SJSA1 (cell line): Measurements from ENCODE around the gene ZNF778. TPM values are rescaled to one million over a fixed set of nuclear protein-coding genes. Genes with fewer than 3 reads are reported as not detected.
"Not testable (repeated sequence)": the region's sequence is repeated elsewhere in the genome, so short reads cannot be mapped to it uniquely, and the experiment has no call there.

Source experiments
- DNase-seq, 2 experiments: peaks; one replicate each; pipeline ENCODE4 v3.0.0-alpha.2; 2015 to 2020; ENCODE audit warnings: low spot score in 2 of 2, low read depth in 1 of 2
- H3K27ac ChIP-seq: fragments of 250-450 bp; sonication (Bioruptor Pico); 2 replicates; pipeline ENCODE4 v1.5.1; 2020; ENCODE audit warnings: mild to moderate bottlenecking, moderate library complexity
- H3K27me3 ChIP-seq: fragments of 250-450 bp; sonication (Bioruptor Pico); replicated peaks from 2 replicates; pipeline ENCODE4 v1.5.1; 2020; ENCODE audit warnings: mild to moderate bottlenecking, moderate library complexity
- H3K36me3 ChIP-seq: fragments of 250-450 bp; sonication (Bioruptor Pico); 2 replicates; pipeline ENCODE4 v1.5.1; 2020; ENCODE audit warnings: mild to moderate bottlenecking
- H3K4me1 ChIP-seq: fragments of 250-450 bp; sonication (Bioruptor Pico); replicated peaks from 2 replicates; pipeline ENCODE4 v1.6.1; 2021; ENCODE audit warnings: mild to moderate bottlenecking
- H3K4me3 ChIP-seq: fragments of 250-450 bp; sonication (Bioruptor Pico); 2 replicates; pipeline ENCODE4 v1.5.1; 2020; ENCODE audit warnings: mild to moderate bottlenecking
- H3K9me3 ChIP-seq: fragments of 250-450 bp; sonication (Bioruptor Pico); replicated peaks from 2 replicates; pipeline ENCODE4 v1.5.1; 2020; ENCODE audit warnings: mild to moderate bottlenecking
- total RNA-seq: library from RNA; depleted of rRNA; stranded (reverse); fragments of >200 nt; shearing (Covaris generic); gene quantifications from 2 replicates; pipeline ENCODE4 v1.2.3, GENCODE V29; 2014

The ZNF778 gene
- total RNA-seq, 1 experiment from 2014 or later: 13.1 TPM

DNA sequence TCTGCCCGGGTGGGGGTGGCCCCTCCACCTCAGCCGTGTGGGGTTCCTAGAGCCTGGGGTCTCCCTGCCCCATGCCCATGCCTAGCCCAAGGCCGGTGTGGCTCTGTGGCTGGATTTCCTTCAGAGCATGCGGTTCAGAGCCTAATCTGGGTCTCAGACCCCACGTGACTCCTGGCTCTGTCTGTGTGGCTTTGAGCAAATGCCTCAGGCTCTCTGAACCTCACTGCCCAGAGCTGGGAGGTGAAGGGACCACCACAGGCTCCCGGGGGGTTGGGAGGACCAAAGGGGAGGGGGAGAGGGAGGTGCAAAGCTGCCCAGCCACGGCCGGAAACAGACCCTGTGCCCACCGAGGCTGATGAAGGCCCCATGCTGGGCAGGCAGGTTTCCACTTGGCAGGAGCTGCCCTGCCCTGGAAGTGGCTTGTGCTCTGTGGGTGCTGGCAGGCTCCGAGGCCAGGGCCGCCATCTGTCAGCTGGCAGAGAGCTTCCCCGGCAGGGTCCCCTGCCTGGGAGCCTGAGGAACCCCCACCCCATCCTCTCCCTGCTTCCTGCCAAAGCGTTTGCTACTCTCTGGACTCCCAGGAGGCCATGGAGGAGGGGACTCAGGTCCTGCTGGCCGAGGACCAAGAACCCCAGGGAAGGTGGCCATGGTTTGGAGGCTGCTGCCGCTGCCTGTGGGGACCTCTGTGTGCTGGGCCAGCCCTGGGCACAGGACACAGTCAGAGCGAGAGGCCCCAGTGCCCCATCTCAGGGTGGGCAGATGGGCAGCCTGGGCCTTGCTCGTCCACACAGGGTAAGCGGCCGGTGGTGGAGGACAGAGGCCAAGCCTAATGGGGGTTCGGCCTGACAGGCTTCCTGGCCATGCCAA lies 42.0 kb upstream of the ZNF778 start:
- Histone ChIP-seq H3K27me3 (peaks cover 35% of the 10 kb centered on the region), H3K27ac (no peak overlapping the region)

DNA sequence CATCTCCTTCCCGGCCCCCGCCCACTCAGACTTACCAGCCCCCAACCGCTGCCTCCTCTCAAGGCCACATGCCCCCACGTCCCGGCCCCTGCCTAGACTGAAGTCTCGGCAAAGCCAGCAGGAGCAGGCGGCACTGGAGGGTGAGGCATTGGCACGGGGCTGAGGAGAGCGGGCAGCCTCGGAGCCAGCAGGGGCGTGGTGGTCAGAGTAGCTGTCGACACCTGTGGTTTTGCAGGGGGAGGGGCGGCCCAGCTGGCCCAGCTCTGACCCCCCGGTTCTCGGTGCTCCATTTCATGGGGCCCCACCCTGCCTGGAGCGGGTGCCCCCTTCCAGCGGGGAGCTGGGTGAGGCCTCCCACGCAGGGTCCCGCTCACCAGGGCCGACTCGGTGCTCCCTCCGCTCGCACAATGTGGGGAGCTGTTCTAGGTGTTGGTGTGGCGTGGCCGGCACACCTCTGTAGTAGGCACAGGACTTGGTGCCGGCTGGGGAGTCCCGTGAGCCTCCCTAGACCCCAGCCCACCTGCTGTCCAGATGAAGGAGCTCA lies 41.3 kb upstream of the ZNF778 start:
- no peaks in the 10 kb centered on the region for H3K4me1 ChIP-seq
- no peak overlapping the region for H3K27ac ChIP-seq
- H3K4me3 ChIP-seq: no peak overlapping the region
- DNase-seq: no peak
- H3K27me3 ChIP-seq: peaks cover 29% of the 10 kb centered on the region
- H3K36me3 ChIP-seq: no peaks in the 10 kb centered on the region
- H3K9me3 ChIP-seq: no peaks in the 10 kb centered on the region

More for the DNA sequence above, 42.0 kb upstream of the ZNF778 start:
- no peaks in the 10 kb centered on the region for H3K9me3 ChIP-seq
- no peak for DNase-seq
- H3K4me3 ChIP-seq: no peak overlapping the region
- H3K36me3 ChIP-seq: no peaks in the 10 kb centered on the region
- H3K4me1 ChIP-seq: no peaks in the 10 kb centered on the region

DNA sequence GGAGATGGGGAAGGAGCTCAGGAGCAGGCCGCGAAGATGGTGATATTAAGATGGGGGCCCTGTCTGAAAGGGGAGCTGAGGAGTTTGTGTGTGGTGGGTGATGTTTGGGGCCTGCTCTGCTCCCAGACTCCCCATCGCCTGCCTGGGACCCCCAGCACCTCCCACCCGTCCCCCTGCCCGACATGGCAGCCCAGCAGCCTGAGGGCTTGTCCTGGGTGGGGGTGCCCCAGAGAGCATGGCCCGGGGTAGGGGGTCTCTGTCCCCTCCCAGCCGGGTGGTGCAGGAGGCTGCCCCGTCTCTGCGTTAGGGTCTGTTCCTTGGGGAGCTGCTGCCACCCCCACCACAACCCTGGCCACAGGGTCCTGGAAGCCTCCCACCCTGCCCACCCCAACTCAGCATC lies 40.8 kb upstream of the ZNF778 start:
- no peak for DNase-seq
- Histone ChIP-seq H3K4me1 (no peaks in the 10 kb centered on the region), H3K36me3 (no peaks in the 10 kb centered on the region), H3K27ac (no peak overlapping the region), H3K27me3 (peaks cover 28% of the 10 kb centered on the region), H3K9me3 (no peaks in the 10 kb centered on the region), H3K4me3 (no peak overlapping the region)

DNA sequence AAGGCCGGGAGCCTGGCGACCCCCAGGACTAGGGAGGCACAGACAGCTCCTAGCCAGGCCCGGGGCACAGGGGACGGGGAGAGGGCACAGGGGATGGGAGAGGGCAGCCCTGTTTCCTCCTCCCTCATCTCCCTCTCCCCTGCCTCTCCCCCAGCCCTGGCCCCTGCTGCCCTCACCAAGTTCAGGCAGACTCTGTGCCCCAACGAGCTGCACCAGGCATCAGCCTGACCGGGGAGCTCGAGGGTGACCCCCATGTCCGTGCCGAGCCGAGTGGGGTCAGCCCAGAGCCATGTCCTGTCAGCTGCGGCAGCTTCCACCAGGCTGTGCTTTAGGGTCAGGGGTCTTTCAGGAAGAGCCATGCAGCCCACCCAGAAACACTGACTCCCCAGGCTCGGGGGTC lies 40.0 kb upstream of the ZNF778 start:
- no peaks in the 10 kb centered on the region for H3K9me3 ChIP-seq
- DNase-seq: no peak
- H3K4me1 ChIP-seq: no peaks in the 10 kb centered on the region
- H3K27me3 ChIP-seq: peaks cover 20% of the 10 kb centered on the region
- H3K4me3 ChIP-seq: no peak overlapping the region
- no peaks in the 10 kb centered on the region for H3K36me3 ChIP-seq
- H3K27ac ChIP-seq: no peak overlapping the region

DNA sequence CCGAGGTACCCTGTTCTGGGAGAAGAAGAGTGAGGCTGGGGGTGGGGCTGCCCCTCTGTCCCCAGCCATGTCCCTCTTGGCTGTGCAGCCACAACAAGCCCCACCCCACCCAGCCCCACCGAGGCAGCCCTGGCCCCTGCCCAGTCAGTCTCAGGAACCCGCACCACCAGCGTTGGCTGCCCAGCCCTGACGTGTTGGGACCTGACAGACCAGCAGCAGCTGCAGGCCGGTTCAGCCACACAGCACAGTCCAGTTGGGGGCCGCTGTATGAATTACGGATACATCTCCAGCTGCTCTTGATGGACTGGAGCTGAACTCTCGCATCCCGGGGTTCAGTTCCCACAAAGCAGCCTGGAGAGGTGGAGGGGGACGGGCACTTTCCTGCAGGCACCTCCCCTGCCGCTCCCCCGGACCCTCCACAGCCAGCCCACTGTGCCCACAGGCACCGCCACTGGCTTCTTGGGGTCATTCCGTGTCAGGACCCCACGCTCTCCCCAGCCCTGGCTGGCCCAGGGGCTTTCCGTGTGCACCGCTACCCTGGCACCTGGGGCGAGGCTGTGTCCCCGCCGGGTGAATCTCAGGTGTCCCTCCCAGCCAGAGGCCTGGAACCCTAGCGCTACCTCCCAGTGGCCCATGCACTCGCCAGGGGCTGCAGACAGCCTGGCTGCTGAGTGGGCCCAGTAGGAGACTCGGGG lies 38.9 kb upstream of the ZNF778 start:
- DNase-seq: no peak
- Histone ChIP-seq H3K4me1 (no peaks in the 10 kb centered on the region), H3K27ac (no peak overlapping the region), H3K9me3 (no peaks in the 10 kb centered on the region), H3K4me3 (no peak overlapping the region), H3K27me3 (peaks cover 15% of the 10 kb centered on the region), H3K36me3 (no peaks in the 10 kb centered on the region)

DNA sequence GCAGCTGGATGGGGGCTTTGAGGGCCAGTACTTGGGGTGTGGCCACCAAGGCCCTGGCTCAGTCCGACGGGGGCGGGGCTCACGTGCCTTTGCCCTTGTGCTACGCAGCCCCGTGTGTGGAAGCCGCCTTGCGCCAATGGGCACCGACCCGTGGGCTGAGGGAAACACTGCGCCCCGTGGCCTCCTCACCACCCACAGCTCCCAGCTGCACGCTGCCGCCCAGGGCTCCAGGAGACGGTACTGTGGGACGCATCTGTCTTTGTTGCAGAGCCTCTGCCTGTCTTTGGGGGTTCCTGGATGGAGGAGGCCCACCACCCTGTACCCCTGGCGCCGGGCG lies 38.4 kb upstream of the ZNF778 start:
- Histone ChIP-seq H3K36me3 (no peaks in the 10 kb centered on the region), H3K4me1 (no peaks in the 10 kb centered on the region), H3K9me3 (no peaks in the 10 kb centered on the region), H3K27ac (no peak overlapping the region), H3K4me3 (no peak overlapping the region), H3K27me3 (peaks cover 12% of the 10 kb centered on the region)
- no peak for DNase-seq

DNA sequence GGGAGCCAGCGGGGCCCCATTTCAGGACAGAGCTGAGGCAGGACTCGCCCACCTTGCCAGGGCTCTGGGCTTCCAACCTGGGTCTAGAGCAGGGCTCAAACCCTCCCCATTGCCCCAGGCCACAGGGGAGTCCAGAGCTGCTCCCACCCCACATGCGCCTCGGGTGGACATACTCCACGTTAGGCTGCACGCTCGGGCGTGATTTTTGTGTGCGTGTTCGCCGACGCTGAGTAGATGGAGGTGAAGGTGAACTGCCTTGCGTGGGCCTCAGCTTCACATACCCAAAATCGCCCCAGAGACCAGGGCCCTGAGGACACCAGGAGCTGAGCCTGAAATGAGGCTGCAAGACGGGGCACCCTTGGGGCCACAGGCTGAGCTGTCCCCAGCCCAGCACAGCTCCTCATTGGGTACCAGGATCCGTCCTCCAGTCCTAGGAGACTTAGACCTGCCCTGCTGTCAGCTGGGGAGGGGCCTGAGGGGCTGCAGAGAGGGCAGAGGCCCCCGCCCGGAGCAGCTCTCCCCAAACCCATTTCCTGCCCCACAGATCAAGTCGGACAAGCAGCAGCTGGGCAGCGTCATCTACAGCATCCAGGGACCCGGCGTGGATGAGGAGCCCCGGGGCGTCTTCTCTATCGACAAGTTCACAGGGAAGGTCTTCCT lies 37.7 kb upstream of the ZNF778 start:
- no peak for DNase-seq
- Histone ChIP-seq H3K9me3 (no peaks in the 10 kb centered on the region), H3K27me3 (peaks cover 9% of the 10 kb centered on the region), H3K27ac (no peak overlapping the region), H3K36me3 (no peaks in the 10 kb centered on the region), H3K4me1 (no peaks in the 10 kb centered on the region), H3K4me3 (no peak overlapping the region)

DNA sequence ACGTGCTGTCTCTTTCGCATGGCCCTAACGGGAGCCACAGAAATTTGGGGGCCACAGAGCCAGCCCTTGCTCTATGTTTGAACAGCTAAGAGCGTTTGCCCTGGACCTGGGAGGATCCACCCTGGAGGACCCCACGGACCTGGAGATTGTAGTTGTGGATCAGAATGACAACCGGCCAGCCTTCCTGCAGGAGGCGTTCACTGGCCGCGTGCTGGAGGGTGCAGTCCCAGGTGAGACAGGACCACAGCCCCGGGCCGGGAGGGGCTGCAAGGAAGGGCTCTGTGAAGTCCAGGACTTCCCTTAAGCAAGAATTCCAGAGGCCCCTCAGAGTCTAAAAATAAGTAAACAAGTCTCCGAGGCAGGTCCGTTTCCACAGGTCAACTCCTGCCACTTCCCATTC lies 34.0 kb upstream of the ZNF778 start:
- no peak for DNase-seq
- Histone ChIP-seq H3K4me1 (no peaks in the 10 kb centered on the region), H3K36me3 (no peaks in the 10 kb centered on the region), H3K4me3 (no peak overlapping the region), H3K27me3 (no peaks in the 10 kb centered on the region), H3K27ac (no peak overlapping the region), H3K9me3 (no peaks in the 10 kb centered on the region)

DNA sequence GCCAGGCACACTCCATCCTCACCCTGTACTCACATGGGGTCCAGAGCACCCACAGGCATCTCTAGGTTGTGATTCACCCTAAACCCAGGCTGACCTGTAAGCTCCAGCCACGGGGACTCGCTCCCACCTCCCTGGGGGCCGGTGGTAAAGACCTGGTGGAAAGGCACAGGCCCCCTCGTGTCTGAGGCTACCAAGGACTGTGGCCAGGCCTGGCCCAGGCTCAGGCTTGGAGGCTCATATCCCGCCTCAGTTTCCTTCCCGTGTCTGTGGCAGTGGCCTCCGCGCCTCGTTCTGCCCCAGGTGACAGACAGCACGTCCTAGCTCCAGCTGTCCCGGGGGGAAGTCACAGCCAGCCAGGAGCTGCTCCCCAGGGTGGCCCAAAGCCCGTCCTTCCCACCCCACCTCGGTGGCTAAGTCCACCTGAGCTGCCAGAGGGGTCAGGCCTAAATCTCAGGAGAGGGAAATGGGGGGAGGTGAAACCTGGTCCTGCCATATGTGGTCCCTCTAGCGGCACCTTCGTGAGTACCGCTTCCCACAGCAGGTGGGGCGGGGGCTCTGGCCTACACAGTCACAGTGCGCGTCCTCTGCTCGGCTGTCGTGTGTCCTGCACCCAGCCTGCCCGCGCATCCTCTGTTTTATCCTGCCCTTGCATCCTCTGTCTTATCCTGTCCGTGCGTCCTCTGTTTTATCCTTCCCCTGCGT lies 33.4 kb upstream of the ZNF778 start:
- Histone ChIP-seq H3K9me3 (no peaks in the 10 kb centered on the region), H3K27me3 (no peaks in the 10 kb centered on the region), H3K27ac (no peak overlapping the region), H3K36me3 (no peaks in the 10 kb centered on the region), H3K4me3 (no peak overlapping the region), H3K4me1 (no peaks in the 10 kb centered on the region)
- DNase-seq: no peak

DNA sequence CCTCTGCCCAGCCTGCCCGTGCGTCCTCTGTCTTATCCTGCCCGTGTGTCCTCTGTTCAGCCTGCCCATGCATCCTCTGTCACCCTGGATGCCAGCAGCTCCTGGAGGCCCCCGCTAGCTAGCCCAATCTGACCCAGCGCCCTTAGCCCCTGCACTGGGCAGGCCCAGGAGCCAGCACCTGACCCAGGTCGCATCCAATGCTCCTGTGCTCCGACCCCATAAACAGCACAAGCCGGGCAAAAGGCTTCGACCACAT lies 32.9 kb upstream of the ZNF778 start:
- no peaks in the 10 kb centered on the region for H3K36me3 ChIP-seq
- DNase-seq: no peak
- H3K27ac ChIP-seq: no peak overlapping the region
- H3K9me3 ChIP-seq: no peaks in the 10 kb centered on the region
- no peak overlapping the region for H3K4me3 ChIP-seq
- no peaks in the 10 kb centered on the region for H3K27me3 ChIP-seq
- H3K4me1 ChIP-seq: no peaks in the 10 kb centered on the region

DNA sequence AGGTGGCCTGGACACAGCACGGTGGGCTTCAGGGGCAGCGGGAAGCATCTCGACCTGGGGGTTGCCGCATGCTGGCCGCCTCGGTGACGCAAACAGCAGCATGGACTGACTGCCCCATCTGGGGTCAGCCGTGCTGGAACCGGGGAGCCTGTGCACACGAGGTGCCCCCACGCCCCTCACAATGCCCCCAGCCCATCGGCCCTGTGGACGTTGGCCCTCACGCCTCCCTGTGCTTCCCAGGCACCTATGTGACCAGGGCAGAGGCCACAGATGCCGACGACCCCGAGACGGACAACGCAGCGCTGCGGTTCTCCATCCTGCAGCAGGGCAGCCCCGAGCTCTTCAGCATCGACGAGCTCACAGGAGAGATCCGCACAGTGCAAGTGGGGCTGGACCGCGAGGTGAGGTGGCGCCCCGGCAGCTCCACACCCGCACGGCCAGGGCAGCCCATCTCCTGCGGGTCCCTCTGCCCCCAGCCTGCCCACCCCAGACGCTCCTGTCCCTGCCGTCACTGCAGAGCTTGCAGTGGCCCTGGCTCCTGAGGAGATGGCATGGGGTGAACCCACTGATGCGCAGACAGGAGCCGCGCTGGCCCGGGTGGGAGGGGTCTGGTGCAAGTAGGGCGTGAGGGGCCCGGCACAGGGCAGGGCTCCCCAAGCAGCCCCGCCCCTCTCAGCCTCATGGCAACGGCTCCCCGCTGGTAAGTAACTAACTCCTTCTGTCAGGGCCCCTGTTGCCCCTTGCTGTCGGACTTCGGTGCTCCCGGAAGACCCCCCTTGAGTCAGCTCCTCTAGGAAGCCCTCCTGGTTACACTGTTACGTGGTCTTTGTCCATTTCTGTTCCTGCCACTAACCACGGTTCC lies 32.3 kb upstream of the ZNF778 start:
- Histone ChIP-seq H3K4me3 (no peak overlapping the region), H3K9me3 (no peaks in the 10 kb centered on the region), H3K4me1 (no peaks in the 10 kb centered on the region), H3K36me3 (no peaks in the 10 kb centered on the region), H3K27me3 (no peaks in the 10 kb centered on the region), H3K27ac (no peak overlapping the region)
- no peak for DNase-seq

DNA sequence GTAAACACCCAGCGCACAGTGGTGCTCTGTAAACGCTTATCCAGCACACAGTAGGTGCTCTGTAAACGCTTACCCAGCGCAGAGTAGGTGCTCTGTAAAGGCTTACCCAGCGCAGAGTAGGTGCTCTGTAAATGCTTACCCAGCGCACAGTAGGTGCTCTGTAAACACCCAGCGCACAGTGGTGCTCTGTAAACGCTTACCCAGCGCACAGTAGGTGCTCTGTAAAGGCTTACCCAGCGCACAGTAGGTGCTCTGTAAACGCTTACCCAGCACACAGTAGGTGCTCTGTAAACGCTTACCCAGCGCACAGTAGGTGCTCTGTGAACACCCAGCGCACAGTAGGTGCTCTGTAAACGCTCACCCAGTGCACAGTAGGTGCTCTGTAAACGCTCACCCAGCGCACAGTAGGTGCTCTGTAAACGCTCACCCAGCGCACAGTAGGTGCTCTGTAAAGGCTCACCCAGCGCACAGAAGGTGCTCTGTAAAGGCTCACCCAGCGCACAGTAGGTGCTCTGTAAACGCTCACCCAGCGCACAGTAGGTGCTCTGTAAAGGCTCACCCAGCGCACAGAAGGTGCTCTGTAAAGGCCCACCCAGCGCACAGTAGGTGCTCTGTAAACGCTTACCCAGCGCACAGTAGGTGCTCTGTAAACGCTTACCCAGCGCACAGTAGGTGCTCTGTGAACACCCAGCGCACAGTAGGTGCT lies 31.5 kb upstream of the ZNF778 start:
- H3K9me3 ChIP-seq, H3K27ac ChIP-seq, H3K36me3 ChIP-seq, H3K27me3 ChIP-seq, H3K4me3 ChIP-seq, H3K4me1 ChIP-seq, DNase-seq: not testable (repeated sequence)
